SK-N-SH treated with all-trans-retinoic acid at 6 μM for 48 hours (cell line): ENCODE data around the gene IGFBP3.
"Not testable (repeated sequence)": the region's sequence is repeated elsewhere in the genome, so short reads cannot be mapped to it uniquely, and the experiment has no call there.

Experiments used
- ATAC-seq: fragments of 200-7000 bp; cut with Tn5 transposase; 3 replicates; pipeline ENCODE4 v1.9.1; 2020; ENCODE audit warnings: mild to moderate bottlenecking, moderate library complexity
- ARNTL ChIP-seq: fragments of 450-650 bp; formaldehyde crosslinking; IDR thresholded peaks from 2 replicates; pipeline ENCODE4 v1.5.0; 2020; ENCODE audit warnings: low read depth, mild to moderate bottlenecking, moderate library complexity, borderline replicate concordance
- BACH2 ChIP-seq: fragments of 250-450 bp; sonication (Bioruptor Pico); IDR thresholded peaks from 2 replicates; pipeline ENCODE4 v1.9.0; 2021; ENCODE audit warnings: mild to moderate bottlenecking, borderline replicate concordance
- ESRRG ChIP-seq: fragments of 250-450 bp; sonication (Bioruptor Pico); IDR thresholded peaks from 2 replicates; pipeline ENCODE4 v1.6.1; 2021; ENCODE audit warnings: mild to moderate bottlenecking
- GLIS3 ChIP-seq: fragments of 250-450 bp; sonication (Bioruptor Pico); IDR thresholded peaks from 2 replicates; pipeline ENCODE4 v1.5.0; 2020; ENCODE audit warnings: mild to moderate bottlenecking, moderate library complexity
- ISL1 ChIP-seq: fragments of 250-450 bp; sonication (Bioruptor Pico); IDR thresholded peaks from 2 replicates; pipeline ENCODE4 v2.1.2; 2022; ENCODE audit warnings: mild to moderate bottlenecking, moderate library complexity
- OSR1 ChIP-seq: fragments of 250-450 bp; sonication (Bioruptor Pico); IDR thresholded peaks from 2 replicates; pipeline ENCODE4 v1.8.0; 2022; ENCODE audit warnings: moderate library complexity, mild to moderate bottlenecking, inconsistent platforms
- PPARA ChIP-seq: fragments of 250-450 bp; sonication (Bioruptor Pico); IDR thresholded peaks from 2 replicates; pipeline ENCODE4 v1.5.0; 2020; ENCODE audit warnings: mild to moderate bottlenecking, borderline replicate concordance
- RARB ChIP-seq: fragments of 250-450 bp; sonication (Bioruptor Pico); IDR thresholded peaks from 2 replicates; pipeline ENCODE4 v1.8.0; 2021; ENCODE audit warnings: mild to moderate bottlenecking, moderate library complexity
- SNAI2 ChIP-seq: fragments of 250-450 bp; sonication (Bioruptor Pico); IDR thresholded peaks from 2 replicates; pipeline ENCODE4 v1.5.0; 2020; ENCODE audit warnings: mild to moderate bottlenecking, moderate library complexity
- TCF4 ChIP-seq: fragments of 250-450 bp; sonication (Bioruptor Pico); IDR thresholded peaks from 2 replicates; pipeline ENCODE4 v1.8.0; 2021; ENCODE audit warnings: mild to moderate bottlenecking, moderate library complexity, borderline replicate concordance
- TOX ChIP-seq: fragments of 250-450 bp; sonication (Bioruptor Pico); IDR thresholded peaks from 2 replicates; pipeline ENCODE4 v1.8.0; 2021; ENCODE audit warnings: mild to moderate bottlenecking, moderate library complexity, borderline replicate concordance
- ZC3H10 ChIP-seq: fragments of 250-450 bp; sonication (Bioruptor Pico); IDR thresholded peaks from 2 replicates; pipeline ENCODE4 v1.5.1; 2021; ENCODE audit warnings: mild to moderate bottlenecking, moderate library complexity
- ZNF565 ChIP-seq: fragments of 450-650 bp; formaldehyde crosslinking; conservative IDR thresholded peaks from 2 replicates; pipeline ENCODE4 v1.5.0; 2020; ENCODE audit warnings: low read depth, mild to moderate bottlenecking, moderate library complexity
- ZNF70 ChIP-seq: fragments of 450-650 bp; formaldehyde crosslinking; IDR thresholded peaks from 2 replicates; pipeline ENCODE4 v1.5.0; 2020; ENCODE audit warnings: mild to moderate bottlenecking, moderate library complexity
- ZNF8 ChIP-seq: fragments of 450-650 bp; formaldehyde crosslinking; IDR thresholded peaks from 2 replicates; pipeline ENCODE4 v1.5.0; 2020; ENCODE audit warnings: mild to moderate bottlenecking, moderate library complexity
- TF ChIP-seq, protein P1 (sequence below): fragments of 250-450 bp; sonication (Bioruptor Pico); IDR thresholded peaks from 2 replicates; pipeline ENCODE4 v1.5.1; 2020; ENCODE audit warnings: low read depth, mild to moderate bottlenecking, moderate library complexity
- TF ChIP-seq, protein P2 (sequence below): fragments of 250-450 bp; sonication (Bioruptor Pico); IDR thresholded peaks from 2 replicates; pipeline ENCODE4 v1.8.0; 2021; ENCODE audit warnings: low read depth, mild to moderate bottlenecking, moderate library complexity, borderline replicate concordance
- TF ChIP-seq, protein P3 (sequence below): fragments of 250-450 bp; sonication (Bioruptor Pico); IDR thresholded peaks from 2 replicates; pipeline ENCODE4 v1.8.0; 2020; ENCODE audit warnings: mild to moderate bottlenecking, moderate library complexity, borderline replicate concordance
- TF ChIP-seq, protein P4 (sequence below): fragments of 250-450 bp; sonication (Bioruptor Pico); IDR thresholded peaks from 2 replicates; pipeline ENCODE4 v1.5.0; 2020; ENCODE audit warnings: mild to moderate bottlenecking, moderate library complexity
- TF ChIP-seq, protein P5 (sequence below): fragments of 250-450 bp; sonication (Bioruptor Pico); IDR thresholded peaks from 2 replicates; pipeline ENCODE4 v1.5.1; 2021; ENCODE audit warnings: mild to moderate bottlenecking, moderate library complexity

IGFBP3 gene

DNA sequence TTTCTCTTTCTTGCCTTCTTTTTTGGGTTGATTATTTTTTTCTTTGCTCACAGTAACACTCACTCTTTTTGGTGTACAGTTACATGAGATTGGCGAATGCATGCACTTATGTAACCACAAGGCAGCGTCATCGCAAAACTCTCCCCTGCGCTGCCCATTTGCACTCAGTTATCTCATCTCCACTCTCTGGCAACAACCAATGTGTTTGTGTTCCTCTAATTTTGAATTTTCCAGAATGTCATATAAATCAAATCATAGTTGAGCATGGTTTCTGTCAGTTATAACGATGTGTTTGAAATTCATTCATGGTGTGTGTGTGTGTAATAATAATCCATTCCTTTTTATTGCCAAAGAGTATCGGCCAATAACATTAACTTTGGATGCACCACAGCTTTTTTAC is 23.0 kb upstream of the IGFBP3 start:
- no peak for ATAC-seq
- no peak for TF ChIP-seq ZNF565
- no peak for TF ChIP-seq PPARA (CRISPR knock-in tag)
- TF ChIP-seq RARB, result no peak
- TF ChIP-seq ZNF70 (CRISPR knock-in tag), result no peak
- TF ChIP-seq, protein P1, sequence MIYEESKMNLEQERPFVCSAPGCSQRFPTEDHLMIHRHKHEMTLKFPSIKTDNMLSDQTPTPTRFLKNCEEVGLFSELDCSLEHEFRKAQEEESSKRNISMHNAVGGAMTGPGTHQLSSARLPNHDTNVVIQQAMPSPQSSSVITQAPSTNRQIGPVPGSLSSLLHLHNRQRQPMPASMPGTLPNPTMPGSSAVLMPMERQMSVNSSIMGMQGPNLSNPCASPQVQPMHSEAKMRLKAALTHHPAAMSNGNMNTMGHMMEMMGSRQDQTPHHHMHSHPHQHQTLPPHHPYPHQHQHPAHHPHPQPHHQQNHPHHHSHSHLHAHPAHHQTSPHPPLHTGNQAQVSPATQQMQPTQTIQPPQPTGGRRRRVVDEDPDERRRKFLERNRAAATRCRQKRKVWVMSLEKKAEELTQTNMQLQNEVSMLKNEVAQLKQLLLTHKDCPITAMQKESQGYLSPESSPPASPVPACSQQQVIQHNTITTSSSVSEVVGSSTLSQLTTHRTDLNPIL (CRISPR knock-in tag), result no peak
- TF ChIP-seq, protein P2, sequence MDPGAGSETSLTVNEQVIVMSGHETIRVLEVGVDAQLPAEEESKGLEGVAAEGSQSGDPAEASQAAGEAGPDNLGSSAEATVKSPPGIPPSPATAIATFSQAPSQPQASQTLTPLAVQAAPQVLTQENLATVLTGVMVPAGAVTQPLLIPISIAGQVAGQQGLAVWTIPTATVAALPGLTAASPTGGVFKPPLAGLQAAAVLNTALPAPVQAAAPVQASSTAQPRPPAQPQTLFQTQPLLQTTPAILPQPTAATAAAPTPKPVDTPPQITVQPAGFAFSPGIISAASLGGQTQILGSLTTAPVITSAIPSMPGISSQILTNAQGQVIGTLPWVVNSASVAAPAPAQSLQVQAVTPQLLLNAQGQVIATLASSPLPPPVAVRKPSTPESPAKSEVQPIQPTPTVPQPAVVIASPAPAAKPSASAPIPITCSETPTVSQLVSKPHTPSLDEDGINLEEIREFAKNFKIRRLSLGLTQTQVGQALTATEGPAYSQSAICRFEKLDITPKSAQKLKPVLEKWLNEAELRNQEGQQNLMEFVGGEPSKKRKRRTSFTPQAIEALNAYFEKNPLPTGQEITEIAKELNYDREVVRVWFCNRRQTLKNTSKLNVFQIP (CRISPR knock-in tag), result no peak
- no peak for TF ChIP-seq GLIS3 (CRISPR knock-in tag)
- no peak for TF ChIP-seq TOX (CRISPR knock-in tag)
- TF ChIP-seq ZC3H10, result no peak
- TF ChIP-seq TCF4, result no peak
- no peak for TF ChIP-seq ESRRG (CRISPR knock-in tag)

DNA sequence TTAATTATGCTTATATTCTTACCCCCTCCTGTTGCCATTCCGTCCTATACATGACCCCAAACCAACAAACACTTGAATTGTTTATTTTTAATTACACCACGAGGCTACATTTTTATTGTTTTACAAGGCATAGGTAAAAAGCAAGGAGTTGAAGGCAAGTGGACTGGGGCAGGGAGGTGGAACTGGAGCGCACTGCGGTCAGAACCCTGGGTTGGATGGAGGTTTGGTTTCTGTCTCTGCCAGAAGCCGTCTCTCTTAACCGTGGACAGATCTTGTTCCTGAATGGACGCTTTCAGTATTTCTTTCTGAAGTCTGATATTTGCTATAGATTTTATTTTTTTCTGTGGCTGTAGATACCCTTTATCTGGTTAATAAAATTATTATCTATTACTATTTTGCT is 19.9 kb upstream of the IGFBP3 start:
- ATAC-seq, result no peak
- TF ChIP-seq, protein P1 (CRISPR knock-in tag), result no peak
- TF ChIP-seq ZC3H10 (no peak), TOX (CRISPR knock-in tag) (no peak), ZNF70 (CRISPR knock-in tag) (no peak)

DNA sequence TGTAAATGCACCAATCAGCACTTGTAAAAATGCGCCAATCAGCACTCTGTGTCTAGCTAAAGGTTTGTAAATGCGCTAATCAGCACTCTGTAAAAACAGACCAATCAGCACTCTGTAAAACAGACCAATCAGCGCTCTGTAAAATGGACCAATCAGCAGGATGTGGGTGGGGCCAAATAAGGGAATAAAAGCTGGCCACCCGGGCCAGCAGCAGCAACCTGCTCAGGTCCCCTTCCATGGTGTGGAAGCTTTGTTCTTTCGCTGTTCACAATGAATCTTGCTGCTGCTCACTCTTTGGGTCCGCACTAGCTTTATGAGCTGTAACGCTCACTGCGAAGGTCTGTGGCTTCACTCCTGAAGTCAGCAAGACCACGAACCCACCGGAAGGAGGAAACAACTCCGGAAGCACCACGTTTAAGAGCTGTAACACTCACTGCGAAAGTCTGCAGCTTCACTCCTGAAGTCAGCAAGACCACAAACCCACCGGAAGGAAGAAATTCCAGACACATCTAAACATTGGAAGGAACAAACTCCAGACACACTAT is 19.2 kb upstream of the IGFBP3 start:
- not testable (repeated sequence) for ATAC-seq

DNA sequence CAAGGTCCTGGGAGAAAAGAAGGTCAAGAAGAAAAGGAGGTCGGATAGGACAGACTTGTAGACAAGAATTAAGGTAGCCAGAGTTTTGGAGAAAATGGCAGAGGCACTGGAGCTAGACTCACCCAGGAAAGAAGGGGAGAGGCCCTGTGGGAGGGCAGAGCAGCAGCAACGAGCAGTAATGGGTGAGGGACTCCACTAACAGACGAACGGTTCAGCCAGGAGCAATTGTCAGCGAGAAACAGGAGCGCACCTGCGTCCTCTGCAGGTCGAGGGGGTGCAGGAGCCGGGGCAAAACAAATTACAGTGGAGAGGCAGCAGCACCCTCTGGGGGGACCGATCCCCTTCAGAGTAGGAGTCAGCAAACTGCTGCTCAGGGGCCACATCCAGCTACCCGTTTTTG is 18.5 kb upstream of the IGFBP3 start:
- TF ChIP-seq TCF4 (no peak), SNAI2 (CRISPR knock-in tag) (no peak), ISL1 (CRISPR knock-in tag) (no peak), TOX (CRISPR knock-in tag) (no peak), BACH2 (CRISPR knock-in tag) (no peak), ARNTL (CRISPR knock-in tag) (no peak), ZNF8 (CRISPR knock-in tag) (no peak), OSR1 (no peak), PPARA (CRISPR knock-in tag) (no peak), ESRRG (CRISPR knock-in tag) (no peak), RARB (no peak), GLIS3 (CRISPR knock-in tag) (no peak), ZNF70 (CRISPR knock-in tag) (no peak), ZC3H10 (no peak)
- TF ChIP-seq, protein P3, sequence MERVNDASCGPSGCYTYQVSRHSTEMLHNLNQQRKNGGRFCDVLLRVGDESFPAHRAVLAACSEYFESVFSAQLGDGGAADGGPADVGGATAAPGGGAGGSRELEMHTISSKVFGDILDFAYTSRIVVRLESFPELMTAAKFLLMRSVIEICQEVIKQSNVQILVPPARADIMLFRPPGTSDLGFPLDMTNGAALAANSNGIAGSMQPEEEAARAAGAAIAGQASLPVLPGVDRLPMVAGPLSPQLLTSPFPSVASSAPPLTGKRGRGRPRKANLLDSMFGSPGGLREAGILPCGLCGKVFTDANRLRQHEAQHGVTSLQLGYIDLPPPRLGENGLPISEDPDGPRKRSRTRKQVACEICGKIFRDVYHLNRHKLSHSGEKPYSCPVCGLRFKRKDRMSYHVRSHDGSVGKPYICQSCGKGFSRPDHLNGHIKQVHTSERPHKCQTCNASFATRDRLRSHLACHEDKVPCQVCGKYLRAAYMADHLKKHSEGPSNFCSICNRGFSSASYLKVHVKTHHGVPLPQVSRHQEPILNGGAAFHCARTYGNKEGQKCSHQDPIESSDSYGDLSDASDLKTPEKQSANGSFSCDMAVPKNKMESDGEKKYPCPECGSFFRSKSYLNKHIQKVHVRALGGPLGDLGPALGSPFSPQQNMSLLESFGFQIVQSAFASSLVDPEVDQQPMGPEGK (CRISPR knock-in tag), result no peak
- TF ChIP-seq, protein P1 (CRISPR knock-in tag), result no peak
- TF ChIP-seq, protein P4, sequence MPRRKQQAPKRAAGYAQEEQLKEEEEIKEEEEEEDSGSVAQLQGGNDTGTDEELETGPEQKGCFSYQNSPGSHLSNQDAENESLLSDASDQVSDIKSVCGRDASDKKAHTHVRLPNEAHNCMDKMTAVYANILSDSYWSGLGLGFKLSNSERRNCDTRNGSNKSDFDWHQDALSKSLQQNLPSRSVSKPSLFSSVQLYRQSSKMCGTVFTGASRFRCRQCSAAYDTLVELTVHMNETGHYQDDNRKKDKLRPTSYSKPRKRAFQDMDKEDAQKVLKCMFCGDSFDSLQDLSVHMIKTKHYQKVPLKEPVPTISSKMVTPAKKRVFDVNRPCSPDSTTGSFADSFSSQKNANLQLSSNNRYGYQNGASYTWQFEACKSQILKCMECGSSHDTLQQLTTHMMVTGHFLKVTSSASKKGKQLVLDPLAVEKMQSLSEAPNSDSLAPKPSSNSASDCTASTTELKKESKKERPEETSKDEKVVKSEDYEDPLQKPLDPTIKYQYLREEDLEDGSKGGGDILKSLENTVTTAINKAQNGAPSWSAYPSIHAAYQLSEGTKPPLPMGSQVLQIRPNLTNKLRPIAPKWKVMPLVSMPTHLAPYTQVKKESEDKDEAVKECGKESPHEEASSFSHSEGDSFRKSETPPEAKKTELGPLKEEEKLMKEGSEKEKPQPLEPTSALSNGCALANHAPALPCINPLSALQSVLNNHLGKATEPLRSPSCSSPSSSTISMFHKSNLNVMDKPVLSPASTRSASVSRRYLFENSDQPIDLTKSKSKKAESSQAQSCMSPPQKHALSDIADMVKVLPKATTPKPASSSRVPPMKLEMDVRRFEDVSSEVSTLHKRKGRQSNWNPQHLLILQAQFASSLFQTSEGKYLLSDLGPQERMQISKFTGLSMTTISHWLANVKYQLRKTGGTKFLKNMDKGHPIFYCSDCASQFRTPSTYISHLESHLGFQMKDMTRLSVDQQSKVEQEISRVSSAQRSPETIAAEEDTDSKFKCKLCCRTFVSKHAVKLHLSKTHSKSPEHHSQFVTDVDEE (CRISPR knock-in tag), result no peak
- TF ChIP-seq, protein P5, sequence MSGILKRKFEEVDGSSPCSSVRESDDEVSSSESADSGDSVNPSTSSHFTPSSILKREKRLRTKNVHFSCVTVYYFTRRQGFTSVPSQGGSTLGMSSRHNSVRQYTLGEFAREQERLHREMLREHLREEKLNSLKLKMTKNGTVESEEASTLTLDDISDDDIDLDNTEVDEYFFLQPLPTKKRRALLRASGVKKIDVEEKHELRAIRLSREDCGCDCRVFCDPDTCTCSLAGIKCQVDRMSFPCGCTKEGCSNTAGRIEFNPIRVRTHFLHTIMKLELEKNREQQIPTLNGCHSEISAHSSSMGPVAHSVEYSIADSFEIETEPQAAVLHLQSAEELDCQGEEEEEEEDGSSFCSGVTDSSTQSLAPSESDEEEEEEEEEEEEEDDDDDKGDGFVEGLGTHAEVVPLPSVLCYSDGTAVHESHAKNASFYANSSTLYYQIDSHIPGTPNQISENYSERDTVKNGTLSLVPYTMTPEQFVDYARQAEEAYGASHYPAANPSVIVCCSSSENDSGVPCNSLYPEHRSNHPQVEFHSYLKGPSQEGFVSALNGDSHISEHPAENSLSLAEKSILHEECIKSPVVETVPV (CRISPR knock-in tag), result no peak
- ATAC-seq, result no peak
